T-helper 1 cell treated with Interleukin-12 subunit alpha and Interleukin-12 subunit beta and Interleukin-4 antibody, amounts not matched to agents 30 μg/mL and 1 μg/mL, for 36 hours (primary cell): ENCODE measurements around the gene HES7.

Experiments
- H3K27ac Mint-ChIP-seq: one replicate; pipeline ENCODE4 v1.8.0; 2021; ENCODE audit warnings: mild to moderate bottlenecking, mixed read lengths
- H3K27me3 Mint-ChIP-seq: one replicate; pipeline ENCODE4 v1.8.0; 2021; ENCODE audit warnings: low read depth, mixed read lengths
- H3K36me3 Mint-ChIP-seq: one replicate; pipeline ENCODE4 v1.8.0; 2021; ENCODE audit warnings: low read depth, mixed read lengths
- H3K4me1 Mint-ChIP-seq: one replicate; pipeline ENCODE4 v1.8.0; 2021; ENCODE audit warnings: low read depth, mixed read lengths
- H3K4me3 Mint-ChIP-seq: one replicate; pipeline ENCODE4 v1.8.0; 2021; ENCODE audit warnings: mild to moderate bottlenecking, moderate library complexity, mixed read lengths
- H3K9me3 Mint-ChIP-seq: one replicate; pipeline ENCODE4 v1.8.0; 2021; ENCODE audit warnings: mixed read lengths

Gene HES7

DNA sequence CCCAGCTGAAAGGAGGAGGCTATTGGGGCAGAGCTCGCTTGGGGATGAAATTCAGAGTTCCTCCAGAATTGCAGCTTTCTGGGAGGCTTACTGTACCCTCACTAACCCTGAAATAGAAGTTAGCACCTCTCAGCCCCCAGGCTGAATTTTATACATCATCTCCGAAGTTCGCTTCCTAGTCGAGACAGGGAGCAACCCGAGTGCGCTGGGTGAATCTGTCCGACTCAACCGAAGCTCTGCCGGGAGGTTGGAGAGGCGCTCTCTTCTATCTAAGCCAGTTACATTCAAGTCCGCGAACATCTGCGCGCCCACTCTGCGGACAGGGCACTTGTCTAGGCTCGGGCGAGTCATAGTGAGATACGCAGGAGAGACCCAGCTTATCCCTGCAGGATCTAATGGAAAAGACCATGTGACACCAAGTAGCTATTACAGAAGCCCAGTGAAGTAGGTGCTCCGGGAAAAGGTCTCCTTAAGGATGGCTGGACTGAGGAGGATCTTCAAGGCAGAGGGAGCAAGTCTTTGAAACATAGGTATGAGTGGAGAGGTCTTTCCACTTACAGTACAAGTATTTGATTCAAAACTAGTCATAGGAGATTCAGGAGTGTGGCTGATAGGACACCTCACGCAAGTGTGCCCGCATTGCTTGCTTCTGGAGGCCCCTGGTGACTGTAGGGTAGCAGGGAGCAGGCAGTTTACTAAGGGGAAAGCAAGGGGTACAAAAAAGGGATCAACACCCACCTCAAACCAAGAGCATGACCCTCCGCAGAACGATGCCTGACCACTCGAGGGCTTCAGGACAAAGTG, 646 bp upstream of the HES7 start:
- Mint-ChIP-seq H3K27ac (peak overlapping the region; percentile 80), H3K9me3 (no peaks in the 10 kb centered on the region), H3K36me3 (peaks cover 9% of the 10 kb centered on the region), H3K27me3 (peaks cover 53% of the 10 kb centered on the region), H3K4me1 (peaks cover 53% of the 10 kb centered on the region), H3K4me3 (peak overlapping the region; percentile 92)

DNA sequence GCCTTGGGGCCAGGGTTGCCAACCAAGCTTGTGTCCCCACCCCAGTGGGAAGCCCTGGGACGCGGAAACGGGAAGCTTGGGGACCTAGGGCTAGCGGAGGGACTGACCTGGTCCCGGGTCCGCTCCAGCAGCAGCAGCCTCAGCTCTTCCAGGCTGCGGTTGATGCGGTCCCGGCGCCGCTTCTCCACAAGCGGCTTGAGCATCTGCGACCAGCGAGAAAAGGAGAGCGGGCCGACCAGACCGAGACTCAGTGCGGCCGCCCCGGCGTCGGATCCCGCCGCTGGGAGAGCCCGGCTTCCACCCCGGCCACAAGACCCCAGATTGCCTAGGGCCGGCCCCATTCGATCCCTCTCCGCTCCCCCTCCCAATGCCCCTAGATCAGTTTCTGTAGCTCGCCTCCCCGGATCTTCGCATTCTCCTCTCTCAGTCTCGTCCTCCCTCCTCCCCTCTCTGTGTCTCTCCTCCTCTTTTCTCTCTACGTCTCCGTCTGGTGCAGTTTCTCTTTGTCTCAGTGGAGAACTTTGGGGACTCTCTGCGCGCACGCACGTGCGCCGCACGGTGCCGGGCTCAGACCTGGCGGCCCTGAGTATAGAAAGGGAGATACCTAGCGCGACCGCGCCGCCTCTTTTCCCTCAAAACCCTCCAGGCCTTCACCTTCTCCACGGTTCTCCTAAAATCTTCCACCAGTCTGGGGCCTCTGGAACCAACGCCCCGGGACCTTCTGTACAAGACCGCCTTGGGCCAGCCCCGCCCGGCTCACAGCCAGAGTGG, 797 bp downstream of the HES7 start:
- Mint-ChIP-seq H3K4me3 (peak overlapping the region; percentile 92), H3K27me3 (peaks cover 63% of the 10 kb centered on the region), H3K36me3 (peaks cover 13% of the 10 kb centered on the region), H3K27ac (peak overlapping the region; percentile 56), H3K4me1 (peaks cover 65% of the 10 kb centered on the region), H3K9me3 (no peaks in the 10 kb centered on the region)

DNA sequence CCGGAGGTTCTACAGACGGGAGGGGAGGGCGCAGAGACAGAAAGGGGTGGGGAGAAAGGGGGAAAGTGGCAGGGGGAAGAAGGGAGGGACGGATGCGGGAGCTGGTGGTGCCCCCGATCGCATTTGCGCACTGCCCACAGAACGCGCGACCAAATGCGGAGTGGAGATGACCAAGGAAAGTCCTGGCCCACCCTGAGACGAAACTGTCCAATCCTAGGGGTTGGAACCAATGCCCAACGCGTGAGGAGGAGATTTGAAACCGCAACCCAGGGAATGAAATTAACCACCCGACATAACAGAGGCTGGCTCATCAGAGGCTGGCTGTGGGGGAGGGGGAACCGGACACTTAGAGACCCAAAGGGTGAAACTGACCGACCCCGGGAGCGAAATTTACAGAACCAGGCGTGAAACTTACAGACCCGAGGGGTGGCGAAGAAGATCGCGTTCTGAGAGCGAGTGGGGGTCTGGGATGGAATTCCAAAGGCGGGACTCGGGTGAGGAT, 1.4 kb downstream of the HES7 start:
- peaks cover 70% of the 10 kb centered on the region for H3K4me1 Mint-ChIP-seq
- H3K4me3 Mint-ChIP-seq, result peak overlapping the region; percentile 92
- H3K9me3 Mint-ChIP-seq, result no peaks in the 10 kb centered on the region
- H3K27ac Mint-ChIP-seq, result no peak overlapping the region
- H3K27me3 Mint-ChIP-seq, result peaks cover 70% of the 10 kb centered on the region
- H3K36me3 Mint-ChIP-seq, result peaks cover 13% of the 10 kb centered on the region

DNA sequence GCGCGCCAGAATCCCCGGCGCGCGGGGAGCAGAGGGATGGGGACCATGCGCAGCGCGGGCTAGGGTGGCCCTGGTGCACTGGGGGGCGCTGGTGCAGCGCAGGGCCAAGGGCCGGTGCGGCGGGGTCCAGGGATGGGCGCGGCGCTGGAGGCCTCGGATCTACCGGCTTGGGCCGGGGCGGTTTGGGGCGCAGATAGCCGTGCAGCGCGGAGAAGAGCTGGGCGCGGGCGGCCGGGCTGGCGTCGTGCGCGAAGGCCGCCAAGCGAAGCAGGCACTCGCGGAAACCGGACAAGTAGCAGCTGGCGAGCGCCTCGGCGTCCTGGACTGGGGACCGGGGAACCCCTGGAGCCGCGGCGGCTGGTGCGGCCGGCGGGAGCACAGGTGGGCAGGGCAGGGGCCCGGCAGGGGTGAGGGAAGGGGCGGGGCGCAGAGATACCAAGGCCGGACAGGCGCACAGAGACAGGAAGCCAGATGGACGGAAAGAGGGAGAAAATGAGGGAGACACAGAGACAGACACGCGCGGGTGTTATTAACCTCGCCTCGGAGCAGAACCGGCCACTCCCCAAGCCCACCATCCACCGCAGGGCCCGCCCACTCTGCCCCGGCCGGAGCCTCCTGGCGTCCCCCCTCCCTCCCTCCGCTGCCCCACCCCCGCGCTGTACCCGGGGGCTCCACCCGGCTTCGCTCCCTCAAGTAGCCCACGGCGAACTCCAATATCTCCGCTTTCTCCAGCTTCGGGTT, 2.1 kb downstream of the HES7 start:
- Mint-ChIP-seq H3K27me3 (peaks cover 69% of the 10 kb centered on the region), H3K4me1 (peaks cover 67% of the 10 kb centered on the region), H3K27ac (no peak overlapping the region)

DNA sequence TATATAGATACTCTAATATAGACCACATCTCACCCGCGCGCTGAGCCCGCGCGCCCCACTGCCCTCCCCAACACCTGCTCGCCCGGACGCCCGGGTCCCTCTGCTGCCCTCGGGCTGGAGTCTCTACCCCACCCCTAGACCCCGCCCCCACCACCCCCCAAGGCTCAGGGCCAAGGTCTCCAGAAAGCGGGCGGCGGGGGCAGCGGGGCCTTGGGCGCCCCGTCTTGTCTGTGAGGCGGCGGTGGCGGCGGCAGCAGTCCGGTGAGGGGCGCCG, 2.6 kb downstream of the HES7 start:
- Mint-ChIP-seq H3K27ac (peak overlapping the region; percentile 94), H3K9me3 (no peaks in the 10 kb centered on the region), H3K36me3 (peaks cover 13% of the 10 kb centered on the region), H3K4me1 (peaks cover 68% of the 10 kb centered on the region), H3K27me3 (peaks cover 72% of the 10 kb centered on the region), H3K4me3 (peak overlapping the region; percentile 91)

More for the DNA sequence above, 2.1 kb downstream of the HES7 start:
- Mint-ChIP-seq H3K9me3 (no peaks in the 10 kb centered on the region), H3K36me3 (peaks cover 13% of the 10 kb centered on the region), H3K4me3 (peak overlapping the region; percentile 92)

DNA sequence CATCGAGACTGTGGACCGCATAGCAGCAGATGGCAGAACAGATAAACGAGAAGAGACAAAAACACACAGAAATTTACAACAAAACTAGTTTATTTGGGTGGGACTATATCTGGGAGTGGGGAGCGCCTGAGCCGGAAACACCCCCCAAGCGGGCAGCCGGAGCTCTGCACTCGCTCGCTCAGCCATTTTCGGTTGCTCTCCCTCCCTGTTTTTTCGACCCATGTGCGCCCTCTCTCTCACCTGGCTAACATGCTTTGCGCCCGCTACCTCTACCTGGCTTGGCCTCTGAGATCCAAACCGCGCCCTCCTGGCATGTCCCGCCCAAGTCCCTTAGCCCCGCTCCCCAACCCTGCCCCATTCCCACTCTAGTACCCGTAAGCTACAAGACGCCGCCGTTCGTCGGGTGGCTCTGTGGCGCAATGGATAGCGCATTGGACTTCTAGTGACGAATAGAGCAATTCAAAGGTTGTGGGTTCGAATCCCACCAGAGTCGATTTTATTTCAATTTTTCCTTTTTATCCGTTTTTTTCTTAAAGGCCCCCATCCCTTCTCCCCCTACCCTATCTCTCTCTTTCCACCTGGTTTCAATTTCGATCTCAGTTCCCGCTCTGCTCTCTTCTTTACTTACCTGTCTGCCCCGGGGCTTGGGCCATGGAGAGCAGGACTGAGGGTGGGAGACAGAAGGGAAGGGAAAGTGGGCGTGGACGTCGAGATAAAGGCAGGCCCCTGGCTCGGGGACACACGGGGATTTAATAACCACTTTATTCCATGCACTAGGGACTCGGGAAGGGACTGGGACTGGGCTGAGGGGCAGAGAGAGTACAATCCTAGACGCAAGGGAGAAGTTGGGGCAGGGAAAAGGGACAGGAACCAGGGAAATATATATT, 3.1 kb downstream of the HES7 start:
- peak overlapping the region; percentile 91 for H3K4me3 Mint-ChIP-seq
- no peaks in the 10 kb centered on the region for H3K9me3 Mint-ChIP-seq
- peak overlapping the region; percentile 94 for H3K27ac Mint-ChIP-seq
- peaks cover 13% of the 10 kb centered on the region for H3K36me3 Mint-ChIP-seq
- H3K27me3 Mint-ChIP-seq, result peaks cover 78% of the 10 kb centered on the region
- peaks cover 65% of the 10 kb centered on the region for H3K4me1 Mint-ChIP-seq

DNA sequence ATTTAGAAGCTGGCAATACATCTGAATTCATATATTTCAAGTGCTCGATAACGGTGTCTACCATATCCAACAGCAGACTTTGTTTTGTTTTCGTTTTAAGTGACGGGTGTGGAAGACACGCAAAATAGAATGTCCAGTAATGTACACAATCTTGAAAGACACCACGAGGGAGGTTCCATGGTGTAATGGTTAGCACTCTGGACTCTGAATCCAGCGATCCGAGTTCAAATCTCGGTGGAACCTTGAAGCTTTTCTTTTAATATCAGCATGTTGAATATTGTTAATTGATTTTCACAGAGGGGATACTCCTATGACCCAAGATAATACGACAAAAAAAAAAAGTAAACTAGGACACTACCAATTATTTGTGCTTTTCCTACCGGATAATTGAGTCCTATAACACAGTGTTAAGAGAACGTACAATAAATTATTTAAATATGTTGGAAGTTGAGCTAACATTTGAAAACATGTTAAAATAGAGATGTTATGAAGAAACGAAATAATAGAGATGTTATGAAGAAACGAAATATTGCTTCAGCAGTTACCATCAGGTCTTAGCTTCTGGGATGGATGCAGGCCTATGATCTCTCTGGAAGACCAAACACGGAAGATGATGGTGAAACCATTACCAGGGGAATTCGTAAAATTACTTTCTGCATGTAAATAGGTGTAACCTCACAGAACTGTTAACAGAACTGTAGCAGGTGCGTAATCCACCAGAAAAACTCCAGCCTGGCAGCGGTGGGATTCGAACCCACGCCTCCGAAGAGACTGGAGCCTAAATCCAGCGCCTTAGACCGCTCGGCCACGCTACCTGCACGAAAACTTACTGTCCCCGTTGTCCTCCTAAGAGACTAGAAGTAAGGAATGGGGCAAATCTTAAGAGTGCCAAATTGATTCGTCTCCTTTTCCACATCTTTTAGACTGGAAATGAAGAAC, 4.1 kb downstream of the HES7 start:
- peaks cover 80% of the 10 kb centered on the region for H3K27me3 Mint-ChIP-seq
- H3K36me3 Mint-ChIP-seq, result peaks cover 7% of the 10 kb centered on the region
- H3K27ac Mint-ChIP-seq, result peak overlapping the region; percentile 94
- H3K4me3 Mint-ChIP-seq, result peak overlapping the region; percentile 91
- H3K4me1 Mint-ChIP-seq, result peaks cover 58% of the 10 kb centered on the region
- no peaks in the 10 kb centered on the region for H3K9me3 Mint-ChIP-seq

DNA sequence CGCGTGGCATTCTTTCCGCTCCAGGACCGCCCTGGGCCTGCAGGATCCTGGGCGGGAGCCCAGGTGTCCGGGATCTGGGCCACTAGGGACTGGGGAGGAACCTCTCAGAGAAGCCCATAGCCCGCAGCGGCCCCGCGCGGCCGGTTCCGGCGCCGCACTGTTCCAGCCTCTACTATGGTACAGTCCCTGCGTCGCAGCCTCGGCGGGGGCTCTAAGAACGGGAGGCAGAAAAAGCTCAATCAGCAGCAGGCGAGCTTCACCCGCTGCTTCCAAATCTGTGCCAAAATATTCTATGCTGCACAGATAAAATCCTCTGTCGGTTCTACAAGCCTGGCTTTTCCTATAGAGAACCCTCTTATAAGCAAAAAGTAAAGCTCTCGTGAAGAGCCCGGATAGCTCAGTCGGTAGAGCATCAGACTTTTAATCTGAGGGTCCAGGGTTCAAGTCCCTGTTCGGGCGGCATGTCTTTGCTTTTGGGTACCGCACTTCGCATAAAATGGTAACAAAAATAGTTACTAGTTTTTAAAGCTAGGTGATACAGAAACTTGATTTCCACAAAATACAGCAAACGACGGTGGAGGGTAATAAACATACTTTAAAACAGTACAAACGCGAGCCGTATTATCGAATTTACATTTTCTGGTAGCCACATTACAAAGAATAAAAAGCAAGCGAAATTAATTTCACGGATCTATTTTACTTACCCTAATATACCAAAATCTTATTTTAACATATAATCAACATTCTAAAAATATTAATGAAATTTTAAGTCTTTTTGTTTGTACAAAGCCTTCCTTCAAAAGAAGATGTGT, 4.9 kb downstream of the HES7 start:
- peaks cover 6% of the 10 kb centered on the region for H3K36me3 Mint-ChIP-seq
- peak overlapping the region; percentile 91 for H3K4me3 Mint-ChIP-seq
- H3K27ac Mint-ChIP-seq, result peak overlapping the region; percentile 94
- no peaks in the 10 kb centered on the region for H3K9me3 Mint-ChIP-seq
- H3K27me3 Mint-ChIP-seq, result peaks cover 80% of the 10 kb centered on the region
- H3K4me1 Mint-ChIP-seq, result peaks cover 53% of the 10 kb centered on the region

DNA sequence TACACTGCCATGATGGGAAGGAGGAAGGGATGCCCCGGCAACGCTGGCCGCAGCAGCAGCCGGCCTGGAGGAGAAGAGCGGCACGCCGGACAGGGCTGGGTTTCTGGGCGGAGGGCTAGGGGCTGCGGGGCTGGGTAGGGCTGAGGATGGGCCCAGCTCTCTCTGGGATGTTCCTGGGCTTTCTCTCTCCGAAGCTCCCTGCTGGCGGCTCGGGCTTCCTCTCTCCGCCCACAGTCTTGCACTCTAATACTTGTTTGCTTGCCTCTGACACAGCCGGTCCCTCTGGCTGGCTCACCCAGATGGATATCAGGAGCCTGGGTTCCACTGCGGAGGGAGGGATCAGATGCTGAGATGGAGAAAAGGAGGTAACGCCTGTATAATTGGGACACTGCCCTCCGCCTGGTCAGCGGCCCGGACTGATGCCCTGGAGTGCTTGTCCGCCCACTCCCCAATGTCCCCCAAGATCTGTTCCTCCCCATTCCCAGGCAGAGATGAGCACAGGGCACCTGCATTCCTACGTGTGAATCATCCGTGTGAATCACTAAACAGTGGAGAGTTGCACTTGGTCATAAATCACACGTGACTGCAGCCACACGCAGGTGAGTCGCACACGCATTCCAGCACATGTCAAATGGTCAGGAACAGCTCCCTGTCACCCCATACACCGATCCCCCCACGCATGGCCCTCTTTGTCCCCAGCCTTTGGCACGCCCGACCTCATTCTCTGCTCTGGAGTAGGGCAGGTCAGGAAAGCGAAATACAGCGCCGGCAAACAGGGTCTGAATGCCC, 5.7 kb downstream of the HES7 start, which contains the start of gene ALOXE3:
Gene ALOXE3 (minus strand): TSS at position 535 of the 789 bp plus-strand sequence. CDS start 524 bp downstream, at position 11.
- H3K27ac Mint-ChIP-seq, result peak within 1 kb of the TSS; percentile 94
- H3K4me1 Mint-ChIP-seq, result peaks cover 46% of the 10 kb centered on the region
- H3K27me3 Mint-ChIP-seq, result peaks cover 78% of the 10 kb centered on the region
- no peaks in the 10 kb centered on the region for H3K9me3 Mint-ChIP-seq
- peak within 1 kb of the TSS; percentile 89 for H3K4me3 Mint-ChIP-seq
- peaks cover 6% of the 10 kb centered on the region for H3K36me3 Mint-ChIP-seq

DNA sequence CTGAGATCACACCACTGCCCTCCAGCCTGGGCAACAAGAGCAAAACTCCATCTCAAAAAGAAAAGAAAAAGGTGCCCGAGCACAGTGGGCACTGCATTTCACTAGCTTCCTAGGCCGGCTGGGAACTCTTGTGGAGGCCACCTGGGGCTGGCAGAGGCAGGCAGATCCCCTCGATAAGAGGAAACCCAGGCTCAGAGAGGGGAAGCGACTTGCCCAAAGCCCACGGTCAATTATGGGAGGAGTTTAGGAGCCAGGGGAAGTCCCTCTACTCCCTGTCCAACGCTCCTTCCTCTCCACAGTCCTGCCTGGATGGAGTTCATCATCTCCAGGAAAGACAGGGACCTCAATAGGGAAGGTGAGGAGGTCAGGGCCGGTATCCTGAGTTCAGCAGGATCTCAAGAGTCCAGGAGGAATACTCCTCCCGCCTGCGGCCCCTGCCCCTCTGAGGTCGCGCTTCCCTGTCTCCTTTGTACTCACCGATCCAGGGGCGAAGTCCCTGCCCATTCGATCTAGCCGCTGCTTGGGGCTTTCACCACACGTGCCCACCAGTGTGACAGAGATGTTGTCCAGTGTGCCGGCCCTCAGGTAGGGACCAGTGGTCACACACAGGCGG, 6.4 kb downstream of the HES7 start:
- Mint-ChIP-seq H3K27ac (peak overlapping the region; percentile 57), H3K27me3 (peaks cover 78% of the 10 kb centered on the region), H3K9me3 (no peaks in the 10 kb centered on the region), H3K4me1 (peaks cover 42% of the 10 kb centered on the region), H3K36me3 (peaks cover 6% of the 10 kb centered on the region), H3K4me3 (peak overlapping the region; percentile 89)

DNA sequence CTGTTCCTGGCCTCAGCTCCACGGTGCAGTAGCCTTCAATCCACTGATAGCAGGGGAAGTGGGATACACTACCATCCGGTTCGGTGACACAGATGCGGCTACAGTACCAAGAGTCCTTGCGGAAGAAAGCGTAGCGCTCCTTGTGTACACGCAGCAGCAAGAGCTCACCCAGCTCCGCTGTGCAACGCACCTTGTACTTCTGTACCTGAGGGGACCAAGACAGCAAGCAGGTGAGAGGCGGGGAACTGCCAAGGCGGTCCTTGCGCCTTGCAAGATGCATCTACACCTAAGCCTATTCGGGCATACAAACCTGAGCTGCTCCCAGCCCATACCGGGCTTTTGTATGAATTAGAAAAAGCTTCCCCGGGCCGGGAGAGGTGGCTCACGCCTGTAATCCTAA, 7.1 kb downstream of the HES7 start:
- Mint-ChIP-seq H3K9me3 (no peaks in the 10 kb centered on the region), H3K27ac (no peak overlapping the region), H3K27me3 (peaks cover 76% of the 10 kb centered on the region), H3K4me3 (peak overlapping the region; percentile 23), H3K4me1 (peaks cover 40% of the 10 kb centered on the region), H3K36me3 (peaks cover 6% of the 10 kb centered on the region)
